CD4-positive, alpha-beta T cell (primary cell): ENCODE data around the gene TNIP3. TPM values are rescaled to one million over a fixed set of nuclear protein-coding genes. Genes with fewer than 3 reads are reported as not detected.

ENCODE experiments used
- ATAC-seq: fragments of 200-7000 bp; cut with Tn5 transposase; one replicate; pipeline ENCODE4 v1.10.0; 2022; ENCODE audit warnings: mild to moderate bottlenecking; ENCODE audit not compliant: poor library complexity
- CTCF ChIA-PET: fragments of 350-600 bp; sonication (Branson Sonifier 250); formaldehyde crosslinking; loops from one replicate; lab custom pipeline; 2021; ENCODE audit warnings: antibody characterized with exemption, inconsistent platforms; lab: Charles Lee
- POLR2A ChIA-PET: fragments of 350-600 bp; sonication (Branson Sonifier 250); formaldehyde crosslinking; loops from one replicate; lab custom pipeline; 2021; ENCODE audit warnings: antibody characterized with exemption, inconsistent platforms; lab: Charles Lee
- DNase-seq, 14 experiments: peaks; one replicate each; pipeline ENCODE4 v3.0.0-alpha.2; 2013 to 2020; ENCODE audit warnings: mixed read lengths in 2 of 14
- H3K27ac ChIP-seq, 2 donors: one replicate each; pipeline versions ENCODE4 v1.5.1 to v1.7.0; 2013; ENCODE audit warnings: low read length in 2 of 2, low read depth in 1 of 2, mild to moderate bottlenecking in 1 of 2
- H3K27me3 ChIP-seq, 2 experiments: 1 replicate in 1 of 2; 2 replicates in 1 of 2; pipeline versions ENCODE4 v1.6.1 to v1.7.0; 2013; ENCODE audit warnings: low read length in 2 of 2, control low read depth in 1 of 2, mild to moderate bottlenecking in 1 of 2, moderate library complexity in 1 of 2; ENCODE audit not compliant: insufficient read depth in 2 of 2, control insufficient read depth in 1 of 2
- H3K36me3 ChIP-seq: one replicate; pipeline ENCODE4 v1.6.1; 2013; ENCODE audit warnings: low read length, control low read depth; ENCODE audit not compliant: insufficient read depth
- H3K4me1 ChIP-seq: one replicate; pipeline ENCODE4 v1.6.1; 2013; ENCODE audit warnings: low read length, control low read depth; ENCODE audit not compliant: insufficient read depth
- H3K4me3 ChIP-seq: one replicate; pipeline ENCODE4 v1.5.1; 2013; ENCODE audit warnings: mild to moderate bottlenecking, low read length, moderate library complexity
- H3K9me3 ChIP-seq, 2 experiments: 1 replicate in 1 of 2; 2 replicates in 1 of 2; pipeline versions ENCODE4 v1.6.1 to v1.7.0; 2013; ENCODE audit warnings: low read length in 2 of 2, mild to moderate bottlenecking in 2 of 2, control low read depth in 1 of 2, moderate library complexity in 1 of 2; ENCODE audit not compliant: control insufficient read depth in 1 of 2, insufficient read depth in 1 of 2
- H3K27ac Mint-ChIP-seq: one replicate; pipeline ENCODE4 v1.8.0; 2020; ENCODE audit warnings: mixed read lengths
- H3K27me3 Mint-ChIP-seq: one replicate; pipeline ENCODE4 v1.8.0; 2021; ENCODE audit warnings: mixed read lengths
- H3K36me3 Mint-ChIP-seq: one replicate; pipeline ENCODE4 v1.8.0; 2021; ENCODE audit warnings: low read depth, mixed read lengths
- H3K4me1 Mint-ChIP-seq: one replicate; pipeline ENCODE4 v1.8.0; 2021; ENCODE audit warnings: low read depth, mixed read lengths
- H3K4me3 Mint-ChIP-seq: one replicate; pipeline ENCODE4 v1.8.0; 2020; ENCODE audit warnings: mild to moderate bottlenecking, mixed read lengths
- H3K9me3 Mint-ChIP-seq: one replicate; pipeline ENCODE4 v1.8.0; 2020; ENCODE audit warnings: mixed read lengths
- CTCF ChIP-seq: fragments of 200-600 bp; IDR thresholded peaks from one replicate; pipeline ENCODE4 v1.8.0; 2022; ENCODE audit warnings: antibody characterized with exemption, mild to moderate bottlenecking
- intact Hi-C, 2 experiments: fragments of 100-400 bp; cut with DNase I in 1 of 2; cut with micrococcal nuclease in 1 of 2; formaldehyde crosslinking; loops; one replicate each; pipeline versions ENCODE4 v1.15.1 to v1.9.0; 2023 to 2025; cut with DNase I, micrococcal nuclease
- total RNA-seq, 174 experiments: library from RNA in 2 of 174; stranded (reverse) in 2 of 174; gene quantifications; one replicate each; pipeline ENCODE4 v1.2.3 and lab custom pipeline; 2021 to 2026

Gene TNIP3
- total RNA-seq, 2 experiments from 2014 or later, result 0.39 to 0.66 TPM

GRCh38 chr4:121096191-121096590 is 67.9 kb downstream of the TNIP3 start:
- Histone ChIP-seq H3K9me3 (no peaks in the 10 kb centered on the region), H3K36me3 (no peaks in the 10 kb centered on the region), H3K4me3 (no peak overlapping the region), H3K27me3 (no peaks in the 10 kb centered on the region), H3K27ac (no peak overlapping the region), H3K4me1 (no peaks in the 10 kb centered on the region)
- Mint-ChIP-seq H3K36me3 (no peaks in the 10 kb centered on the region), H3K9me3 (no peaks in the 10 kb centered on the region), H3K27ac (no peak overlapping the region), H3K4me3 (no peak overlapping the region), H3K27me3 (no peaks in the 10 kb centered on the region), H3K4me1 (no peaks in the 10 kb centered on the region)
- DNase-seq (no peak), ATAC-seq (no peak)
- ChIA-PET CTCF (no interaction called here), POLR2A (no interaction called here)
- TF ChIP-seq CTCF, result no peak
- intact Hi-C loops, result loop anchor here (1.0 to 2.0 kb wide), 4 partner anchors 377 to 1025 kb away; no protein-coding TSS in a partner anchor

- DNase-seq (no peak), ATAC-seq (no peak)
- no peaks in the 10 kb centered on the region for H3K9me3 ChIP-seq
- H3K36me3 ChIP-seq, result no peaks in the 10 kb centered on the region
- Mint-ChIP-seq H3K4me1 (no peaks in the 10 kb centered on the region), H3K27me3 (no peaks in the 10 kb centered on the region), H3K36me3 (no peaks in the 10 kb centered on the region), H3K9me3 (no peaks in the 10 kb centered on the region), H3K27ac (no peak overlapping the region), H3K4me3 (no peak overlapping the region)
- ChIA-PET POLR2A (no interaction called here), CTCF (interaction anchor here (1.1 kb wide), 1 partner anchor 98 kb away, joined by 3 read pairs; no protein-coding TSS in a partner anchor)
- intact Hi-C loops, result loop anchor here in 1 of 2 experiments (2.0 kb wide), 1 partner anchor 376 kb away; no protein-coding TSS in a partner anchor
- H3K4me3 ChIP-seq, result no peak overlapping the region
- no peaks in the 10 kb centered on the region for H3K27me3 ChIP-seq
- H3K4me1 ChIP-seq, result no peaks in the 10 kb centered on the region
- no peak overlapping the region for H3K27ac ChIP-seq
- no peak for TF ChIP-seq CTCF
These were observed 69.7 kb downstream of the TNIP3 start for GRCh38 chr4:121094297-121094966.

GRCh38 chr4:121093261-121093660 is 70.9 kb downstream of the TNIP3 start:
- intact Hi-C loops, result no loop called here
- Histone ChIP-seq H3K27me3 (no peaks in the 10 kb centered on the region), H3K36me3 (no peaks in the 10 kb centered on the region), H3K4me1 (no peaks in the 10 kb centered on the region), H3K9me3 (no peaks in the 10 kb centered on the region), H3K4me3 (no peak overlapping the region), H3K27ac (no peak overlapping the region)
- POLR2A ChIA-PET, result no interaction called here
- Mint-ChIP-seq H3K4me1 (no peaks in the 10 kb centered on the region), H3K4me3 (no peak overlapping the region), H3K9me3 (no peaks in the 10 kb centered on the region), H3K27ac (no peak overlapping the region), H3K27me3 (no peaks in the 10 kb centered on the region), H3K36me3 (no peaks in the 10 kb centered on the region)
- DNase-seq (no peak), ATAC-seq (no peak)
- no peak for TF ChIP-seq CTCF
- CTCF ChIA-PET, result no interaction called here
